Testis (tissue), 3 donors: Measurements from ENCODE around the gene SLC22A16. TPM values are rescaled to one million over a fixed set of nuclear protein-coding genes. Genes with fewer than 3 reads are reported as not detected.

ENCODE experiments used
- DNase-seq: peaks from one replicate; pipeline ENCODE4 v3.0.0-alpha.2; 2019
- H3K27ac ChIP-seq, 2 donors: fragments of 200-600 bp; sonication (generic); one replicate each; pipeline ENCODE4 v1.5.1; 2019
- H3K27me3 ChIP-seq: fragments of 200-600 bp; sonication (generic); one replicate; pipeline ENCODE4 v1.5.1; 2019
- H3K36me3 ChIP-seq: fragments of 200-600 bp; sonication (generic); one replicate; pipeline ENCODE4 v1.5.1; 2017; ENCODE audit warnings: low read depth; ENCODE audit errors: missing control alignments
- H3K4me1 ChIP-seq: fragments of 200-600 bp; sonication (generic); one replicate; pipeline ENCODE4 v1.5.1; 2019
- H3K4me3 ChIP-seq, 2 donors: fragments of 200-600 bp; sonication (generic); one replicate each; pipeline ENCODE4 v1.5.1; 2017 to 2019
- H3K9me3 ChIP-seq: fragments of 200-600 bp; sonication (generic); one replicate; pipeline ENCODE4 v1.5.1; 2017
- CTCF ChIP-seq, 3 experiments: fragments of 450-650 bp in 2 of 3; fragments of 200-600 bp in 1 of 3; sonication (generic) in 1 of 3; IDR thresholded peaks; one replicate each; pipeline ENCODE4 v1.5.1; 2016 to 2019; ENCODE audit warnings: antibody characterized with exemption in 3 of 3, mild to moderate bottlenecking in 2 of 3, moderate library complexity in 1 of 3
- POLR2A ChIP-seq: fragments of 450-650 bp; IDR thresholded peaks from one replicate; pipeline ENCODE4 v1.6.1; 2017; ENCODE audit warnings: antibody characterized with exemption, mild to moderate bottlenecking, moderate library complexity
- WGBS, 2 donors: methylation state at CpG; one replicate each; pipeline ENCODE4 v1.1.5; 2018; 5-methylcytosine and 5-hydroxymethylcytosine counted together
- intact Hi-C: fragments of 100-400 bp; cut with DNase I; formaldehyde crosslinking; loops from one replicate; pipeline ENCODE4 v1.15.1; 2023; ENCODE audit warnings: low total_unique reads
- polyA plus RNA-seq: library from polyadenylated mRNA; stranded (reverse); fragments of 350-450 nt; fragmentation: Illumina TruSeq; extraction: RNeasy Lipid Tissue Mini Kit (QIAGEN cat#74804); gene quantifications from one replicate; pipeline ENCODE4 v1.2.3, GENCODE V29; 2014; ENCODE audit warnings: low read depth, low replicate concordance; ENCODE audit not compliant: insufficient read depth
- total RNA-seq, 2 donors: library from RNA; depleted of rRNA; stranded (reverse); fragments of >200 nt; gene quantifications; one replicate each; pipeline ENCODE4 v1.2.3, GENCODE V29; 2016

Gene SLC22A16
- total and polyA plus RNA-seq, 3 donors from 2014 or later = 17.2 to 49.5 (median 25.0) TPM

GRCh38 chr6:110399219-110400071 is 77.0 kb downstream of the SLC22A16 start:
- 6 to 35% methylated on average over 20 to 43 of the region's 43 CpGs for WGBS, 2 donors
- Histone ChIP-seq H3K36me3 (no peaks in the 10 kb centered on the region), H3K4me3 (peak overlapping the region; percentile 34 to 40), H3K27me3 (no peaks in the 10 kb centered on the region), H3K4me1 (peaks cover 3% of the 10 kb centered on the region), H3K27ac (peak overlapping the region in 1 of 2 donors; percentile 36), H3K9me3 (no peaks in the 10 kb centered on the region)
- TF ChIP-seq CTCF (IDR thresholded peaks at IDR 0.05) (no peak), POLR2A (no peak)
- intact Hi-C loops = loop anchor here (10.0 kb wide), 2 partner anchors 225 to 355 kb away; partner anchors contain the start of gene WASF1
- peak; percentile 32 for DNase-seq

- DNase-seq = no peak
- peaks cover 3% of the 10 kb centered on the region for H3K4me1 ChIP-seq
- no peaks in the 10 kb centered on the region for H3K27me3 ChIP-seq
- H3K4me3 ChIP-seq = no peak overlapping the region
- peak overlapping the region in 1 of 2 donors; percentile 36 for H3K27ac ChIP-seq
- WGBS, 2 donors = 66 to 71% methylated on average over 4 of the region's 4 CpGs
- intact Hi-C loops = loop anchor here (10.0 kb wide), 2 partner anchors 224 to 354 kb away; partner anchors contain the start of gene WASF1
- no peaks in the 10 kb centered on the region for H3K9me3 ChIP-seq
- TF ChIP-seq CTCF (IDR thresholded peaks at IDR 0.05) (no peak), POLR2A (no peak)
- no peaks in the 10 kb centered on the region for H3K36me3 ChIP-seq
These were observed 77.6 kb downstream of the SLC22A16 start for GRCh38 chr6:110398778-110399177.

DNA sequence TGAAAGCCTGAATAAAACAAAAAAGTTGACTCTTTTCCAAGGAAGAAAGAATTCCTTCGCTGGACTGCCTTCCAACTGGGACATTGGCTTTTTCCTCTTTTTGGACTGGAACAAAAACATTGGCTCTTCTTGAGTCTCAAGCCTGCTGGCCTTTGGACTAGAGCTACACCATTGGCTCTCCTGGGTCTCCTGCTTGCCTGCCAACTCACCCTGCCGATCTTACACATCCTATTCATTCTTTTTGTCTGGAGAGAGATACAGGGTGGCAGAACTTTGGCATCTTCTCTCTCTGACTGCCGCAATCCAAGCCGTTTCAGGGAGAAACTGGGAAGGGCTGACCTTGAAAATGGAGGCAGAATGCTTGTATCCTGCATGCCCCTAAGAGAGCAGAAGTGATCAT is 81.2 kb downstream of the SLC22A16 start:
- TF ChIP-seq CTCF (IDR thresholded peaks at IDR 0.05) (no peak), POLR2A (no peak)
- peaks cover 3% of the 10 kb centered on the region for H3K4me1 ChIP-seq
- peak; percentile 40 for DNase-seq
- WGBS, 2 donors = 28 to 41% methylated on average over 4 of the region's 4 CpGs
- no peak overlapping the region for H3K4me3 ChIP-seq
- H3K27ac ChIP-seq = peak overlapping the region; percentile 15 to 71
- intact Hi-C loops = loop anchor here (10.0 kb wide), 2 partner anchors 220 to 350 kb away; partner anchors contain the start of gene WASF1
- no peaks in the 10 kb centered on the region for H3K27me3 ChIP-seq
- no peaks in the 10 kb centered on the region for H3K36me3 ChIP-seq
- H3K9me3 ChIP-seq = no peaks in the 10 kb centered on the region

- intact Hi-C loops = loop anchor here (10.0 kb wide), 2 partner anchors 220 to 350 kb away; partner anchors contain the start of gene WASF1
These were observed 82.0 kb downstream of the SLC22A16 start for GRCh38 chr6:110394409-110394808.

More at GRCh38 chr6:110394409-110394808, 82.0 kb downstream of the SLC22A16 start:
- Histone ChIP-seq H3K27ac (peak overlapping the region in 1 of 2 donors; percentile 71), H3K4me3 (no peak overlapping the region), H3K27me3 (no peaks in the 10 kb centered on the region), H3K4me1 (peaks cover 3% of the 10 kb centered on the region), H3K9me3 (no peaks in the 10 kb centered on the region), H3K36me3 (no peaks in the 10 kb centered on the region)
- WGBS, 2 donors = 92 to 100% methylated on average over 4 of the region's 4 CpGs
- DNase-seq = no peak
- TF ChIP-seq POLR2A (no peak), CTCF (IDR thresholded peaks at IDR 0.05) (no peak)
